Inferior parietal cortex (tissue), 1 donor: ENCODE results near the gene GABBR2.
A peak's percentile ranks its signal among the peaks of the same experiment; 100 is the strongest.
"Not testable (repeated sequence)": the region's sequence is repeated elsewhere in the genome, so short reads cannot be mapped to it uniquely, and the experiment has no call there.

Experiments
- DNase-seq: peaks from one replicate; pipeline ENCODE4 v3.0.0-alpha.2; 2016; ENCODE audit errors: extremely low spot score

GABBR2 gene

DNA sequence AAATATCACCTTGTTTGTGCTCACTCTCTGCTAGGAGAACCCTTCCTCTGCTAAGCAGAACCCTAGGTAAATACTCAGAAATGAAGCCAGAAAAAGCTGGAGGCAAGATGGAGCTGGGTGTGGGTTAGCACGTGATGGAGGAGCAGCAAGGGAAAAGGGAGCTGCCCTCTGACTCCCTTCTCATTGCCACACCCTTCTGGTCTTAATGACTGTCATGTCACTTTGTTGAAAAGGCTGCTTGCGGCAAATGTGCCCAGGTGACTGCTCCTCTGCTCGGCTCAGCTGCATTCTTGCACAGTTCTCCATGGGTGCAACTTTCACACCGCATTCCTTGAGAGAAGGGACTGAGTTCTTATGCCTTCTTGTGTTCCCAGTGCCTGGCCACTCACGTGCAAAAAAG is 416.9 kb downstream of the GABBR2 start:
- no peak for DNase-seq

- no peak for DNase-seq
These were observed 418.3 kb downstream of the GABBR2 start for GRCh38 chr9:98290411-98290810.

DNA sequence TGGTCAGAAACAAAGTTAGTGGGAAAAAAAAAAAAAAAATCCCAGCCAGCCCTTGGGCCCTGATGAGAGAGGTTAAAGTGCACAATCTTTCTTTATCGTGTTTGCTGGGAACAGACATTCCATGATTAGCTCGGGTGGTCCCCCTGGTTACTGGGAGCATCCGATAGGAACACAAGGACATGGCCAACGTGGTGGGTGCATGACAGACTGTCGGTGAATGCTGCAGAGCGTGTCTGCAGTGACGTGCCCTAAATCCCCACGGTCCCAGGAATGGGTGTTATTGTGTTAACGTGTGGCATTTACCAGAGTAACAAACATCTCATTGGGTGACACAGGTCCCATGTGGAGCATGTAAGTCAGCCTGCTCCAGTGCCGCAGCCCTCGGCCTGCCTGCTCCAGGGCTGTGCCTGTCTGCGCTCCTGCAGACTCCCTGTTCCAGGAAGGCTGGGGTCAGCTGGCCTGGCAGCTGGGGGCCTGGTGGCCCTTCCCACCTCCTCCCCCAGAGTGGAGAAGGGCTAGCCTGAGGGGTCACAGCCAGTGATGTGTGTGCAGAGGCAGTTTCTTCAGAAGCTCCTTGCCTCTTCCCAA is 419.0 kb downstream of the GABBR2 start:
- DNase-seq: no peak

DNA sequence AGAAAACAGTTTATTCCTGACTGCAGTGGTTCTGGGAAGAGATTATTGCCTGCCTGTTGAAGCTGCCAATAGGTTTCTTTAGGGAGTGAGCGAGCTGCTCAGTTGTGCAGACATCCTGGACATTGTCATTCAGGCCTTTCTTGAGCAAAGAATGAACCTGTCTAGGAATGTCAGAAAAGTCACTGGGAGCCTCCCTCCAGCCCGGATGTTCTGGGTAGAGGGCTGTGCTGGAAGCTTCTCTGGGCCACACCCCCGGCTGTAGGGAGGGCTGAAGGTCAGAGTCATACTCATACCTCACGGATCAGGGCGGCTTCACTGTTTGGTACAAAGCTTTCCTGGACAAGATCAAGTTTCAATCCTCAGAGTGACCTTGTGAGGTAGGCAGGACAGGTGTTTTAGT is 419.9 kb downstream of the GABBR2 start:
- no peak for DNase-seq

DNA sequence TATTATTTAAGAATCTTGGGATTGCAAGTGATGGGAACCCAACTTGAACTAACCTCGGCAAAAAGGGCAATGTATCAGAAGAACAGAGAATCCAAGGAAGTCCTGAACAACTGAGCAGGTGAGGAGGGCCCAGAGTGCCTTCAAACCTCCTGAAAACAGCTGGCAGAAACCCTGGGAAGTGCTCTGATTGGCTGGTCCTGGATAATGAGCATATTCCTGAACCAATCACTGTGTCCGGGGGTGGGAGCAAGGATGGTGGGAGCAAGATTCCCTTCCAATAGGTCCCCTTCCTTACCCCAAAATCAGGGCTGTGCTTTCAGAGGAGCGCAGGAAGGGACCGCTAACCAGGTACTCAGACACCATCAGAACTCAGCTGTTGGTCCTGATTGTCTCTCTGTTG is 421.4 kb downstream of the GABBR2 start:
- DNase-seq: no peak

DNA sequence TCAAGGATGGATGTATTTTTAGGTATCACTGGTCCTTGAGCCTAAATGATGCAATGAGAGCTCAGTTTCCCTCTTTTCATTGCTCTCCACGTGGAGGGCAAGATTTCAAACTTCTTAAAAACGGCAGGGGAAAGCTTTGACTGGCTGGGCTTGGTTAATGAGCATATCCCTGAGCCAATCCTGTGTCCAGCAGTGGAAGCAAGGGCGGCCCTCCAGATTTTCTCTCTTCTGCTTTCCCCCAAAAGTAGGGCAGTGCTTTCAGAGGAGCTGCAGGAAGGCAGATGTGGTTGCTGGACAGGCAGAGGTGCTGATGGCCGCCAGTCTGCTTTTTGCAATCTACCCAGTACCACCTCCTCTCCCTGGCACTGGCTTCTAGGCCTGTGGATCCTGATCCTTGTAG is 423.3 kb downstream of the GABBR2 start:
- no peak for DNase-seq

GRCh38 chr9:98284754-98285153 is 424.0 kb downstream of the GABBR2 start:
- DNase-seq: no peak

- not testable (repeated sequence) for DNase-seq
These were observed 425.6 kb downstream of the GABBR2 start for GRCh38 chr9:98283143-98283542.

- no peak for DNase-seq
These were observed 427.5 kb downstream of the GABBR2 start for GRCh38 chr9:98281281-98281680.

DNA sequence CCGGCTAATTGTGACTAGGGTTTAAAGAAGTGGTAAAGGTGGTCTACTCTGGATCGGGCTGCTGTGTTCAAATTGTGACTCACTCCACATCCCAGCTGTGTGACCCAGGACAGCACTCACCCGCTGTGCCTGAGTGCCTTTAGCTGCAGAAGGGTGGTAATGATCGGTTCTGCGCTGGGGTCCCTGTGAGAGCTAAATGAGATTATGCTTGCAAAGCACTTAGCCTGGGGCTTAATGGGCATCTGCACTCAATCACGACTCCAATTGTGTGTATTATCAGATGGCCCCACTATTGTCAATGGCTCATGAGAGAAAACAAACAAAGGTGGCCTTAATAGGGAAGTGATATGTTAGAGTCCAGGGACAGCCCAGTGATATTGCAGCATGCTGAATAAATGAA is 428.2 kb downstream of the GABBR2 start:
- no peak for DNase-seq

DNA sequence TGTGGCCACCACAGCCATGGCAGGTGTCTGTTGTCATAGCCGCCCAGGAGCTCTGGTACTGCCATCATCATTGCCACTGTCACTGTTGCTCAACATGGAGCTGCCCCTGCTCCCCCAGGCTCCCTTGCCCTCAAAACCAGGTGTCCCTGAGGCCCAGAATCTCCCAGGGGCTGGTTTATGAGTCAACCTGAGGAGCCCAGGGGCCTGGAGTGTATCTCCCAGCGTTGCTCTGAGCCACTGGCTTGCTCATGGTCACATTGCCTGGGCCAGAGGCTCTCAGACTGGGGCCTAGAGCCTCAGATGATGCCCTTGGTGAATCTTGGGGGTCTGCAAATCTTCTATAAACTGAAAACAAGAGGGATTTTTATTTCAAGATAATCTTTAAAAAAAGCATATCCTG is 428.6 kb downstream of the GABBR2 start:
- no peak for DNase-seq

DNA sequence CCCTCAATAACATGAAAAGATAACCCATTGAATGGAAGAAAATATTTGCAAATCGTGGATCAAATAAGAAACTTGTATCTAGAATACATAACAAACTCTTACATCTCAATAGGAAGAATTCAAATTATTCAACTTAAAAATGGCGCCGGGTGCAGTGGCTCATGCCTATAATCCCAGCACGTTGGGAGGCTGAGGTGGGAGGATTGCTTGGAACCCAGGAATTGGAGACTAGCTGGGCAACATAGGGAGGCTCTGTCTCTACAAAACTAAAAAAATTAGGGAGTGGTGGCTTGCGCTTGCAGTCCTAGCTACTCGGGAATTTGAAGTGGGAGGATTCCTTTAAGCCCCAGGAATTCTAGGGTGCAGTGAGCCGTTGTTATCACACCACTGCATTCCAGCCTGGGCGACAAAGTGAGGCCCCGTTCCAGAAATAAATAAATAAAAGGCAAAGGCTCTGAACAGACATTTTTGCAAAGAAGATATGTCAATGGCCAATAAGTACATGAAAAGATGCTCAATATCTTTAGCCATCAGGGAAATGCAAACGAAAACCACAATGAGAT is 431.7 kb downstream of the GABBR2 start:
- no peak for DNase-seq

DNA sequence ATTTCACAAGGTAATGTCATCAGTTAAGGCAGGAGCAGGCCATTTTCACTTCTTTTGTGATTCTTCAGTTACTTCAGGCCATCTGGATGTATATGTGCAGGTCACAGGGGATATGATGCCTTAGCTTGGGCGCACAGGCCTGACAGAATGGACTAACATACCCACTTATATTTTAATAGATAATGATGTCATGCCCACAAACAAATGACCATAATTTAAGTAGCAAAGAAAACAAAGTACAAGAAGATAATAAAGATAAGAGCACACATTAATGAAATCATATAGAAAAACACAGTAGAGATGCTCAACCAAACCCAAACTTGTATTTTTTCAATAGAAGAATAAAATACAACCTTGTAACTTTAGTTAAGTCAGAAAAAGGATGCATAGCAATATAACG is 433.6 kb downstream of the GABBR2 start:
- no peak for DNase-seq

DNA sequence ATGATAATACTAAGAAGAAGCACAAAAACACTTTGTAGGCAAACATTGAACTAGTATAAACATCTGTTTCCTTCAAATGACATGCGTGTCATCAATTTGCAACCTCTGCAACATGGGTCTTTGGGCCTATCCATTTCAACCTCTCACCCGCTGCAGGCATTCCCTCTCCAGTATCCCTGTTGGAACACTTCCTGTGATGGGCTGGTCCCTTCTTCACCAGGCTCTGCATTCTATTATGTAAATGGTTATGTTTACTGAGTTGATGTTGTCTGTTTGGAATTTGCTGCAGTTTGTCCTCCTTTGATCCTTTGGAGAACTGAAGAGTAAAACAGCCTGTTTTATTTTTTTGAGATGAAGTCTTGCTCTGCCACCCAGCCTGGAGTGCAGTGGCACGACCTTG is 436.7 kb downstream of the GABBR2 start:
- no peak for DNase-seq

- DNase-seq: no peak
These were observed 437.3 kb downstream of the GABBR2 start for GRCh38 chr9:98271479-98271878.

GRCh38 chr9:98270284-98270683 is 438.5 kb downstream of the GABBR2 start:
- not testable (repeated sequence) for DNase-seq

- not testable (repeated sequence) for DNase-seq
These were observed 439.1 kb downstream of the GABBR2 start for GRCh38 chr9:98269652-98270051.

GRCh38 chr9:98267556-98267955 is 441.2 kb downstream of the GABBR2 start:
- not testable (repeated sequence) for DNase-seq

- DNase-seq: no peak
These were observed 444.2 kb downstream of the GABBR2 start for GRCh38 chr9:98264516-98264915.

DNA sequence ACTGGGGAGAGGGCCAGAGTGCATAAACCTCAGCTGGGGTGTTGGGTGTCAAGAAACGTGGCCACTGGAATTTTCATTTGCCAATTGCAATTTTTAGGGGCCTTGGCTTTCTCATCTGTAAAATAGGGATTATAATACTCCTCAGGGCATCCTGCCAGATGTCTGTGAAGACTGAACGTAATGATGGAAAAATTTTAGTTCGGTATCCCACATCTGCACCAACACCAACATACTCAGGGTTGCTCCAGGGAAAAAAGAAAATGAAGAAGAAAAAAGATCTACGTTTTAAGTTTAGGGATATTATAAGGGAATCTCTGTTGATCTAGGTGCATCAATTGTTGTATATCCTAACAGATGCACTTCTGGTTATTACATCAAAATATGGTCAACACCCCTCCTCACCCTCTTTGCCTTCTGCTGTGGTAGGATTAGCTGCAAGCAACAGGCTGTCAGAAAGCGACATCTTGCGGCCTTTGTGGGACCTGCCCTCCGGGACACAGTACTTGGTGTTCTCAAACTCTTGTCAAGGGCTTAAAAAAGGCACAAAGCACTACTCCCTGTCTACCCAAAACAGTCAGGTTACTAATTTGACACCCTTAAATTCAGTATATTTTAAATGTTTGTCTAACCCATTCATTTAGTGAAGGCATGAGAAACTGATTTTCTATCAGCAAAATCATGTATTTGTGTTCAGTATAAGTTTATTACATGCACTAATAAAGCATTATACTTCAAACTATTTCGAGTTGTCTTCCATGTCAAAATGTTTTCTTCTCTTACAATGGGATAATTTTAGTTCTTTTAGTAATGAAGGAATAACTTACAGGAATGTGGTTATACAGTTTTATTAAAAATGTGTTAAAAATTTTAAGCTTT is 445.0 kb downstream of the GABBR2 start:
- peak; percentile 86 for DNase-seq

DNA sequence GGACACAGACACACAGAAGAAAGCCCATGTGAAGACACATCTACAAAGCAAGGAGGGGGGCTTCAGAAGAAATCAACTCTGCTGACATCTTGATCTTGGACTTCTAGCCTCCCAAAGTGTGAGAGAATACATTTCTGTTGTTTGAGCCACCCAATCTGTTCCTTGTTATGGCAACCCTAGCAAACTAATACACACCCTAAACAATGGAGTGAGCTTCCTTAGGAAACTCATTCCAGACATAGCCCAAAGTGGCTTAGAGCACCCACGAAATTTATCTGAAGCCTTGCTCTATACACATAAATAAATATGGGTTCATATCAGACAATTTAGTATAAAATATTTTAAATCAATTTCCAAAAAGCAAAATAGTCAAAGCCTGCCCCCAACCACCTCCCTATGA is 445.7 kb downstream of the GABBR2 start:
- no peak for DNase-seq

- DNase-seq: no peak
These were observed 446.7 kb downstream of the GABBR2 start for GRCh38 chr9:98262056-98262455.

GRCh38 chr9:98260635-98261034 is 448.1 kb downstream of the GABBR2 start:
- no peak for DNase-seq
